GM23338 (cell line): ENCODE measurements around the gene SOHLH1. TPM values are rescaled to one million over a fixed set of nuclear protein-coding genes. Genes with fewer than 3 reads are reported as not detected.

Experiments
- ATAC-seq: fragments of 200-7000 bp; cut with Tn5 transposase; 3 replicates; pipeline ENCODE4 v1.9.1; 2020
- DNase-seq: peaks from one replicate; pipeline ENCODE4 v3.0.0-alpha.2; 2015; ENCODE audit warnings: low spot score
- H2AFZ ChIP-seq: fragments of 200-600 bp; sonication (generic); 2 replicates; pipeline ENCODE4 v1.8.0; 2016; ENCODE audit warnings: antibody characterized with exemption, mild to moderate bottlenecking, moderate library complexity
- H3F3A ChIP-seq: fragments of 200-600 bp; sonication (generic); replicated peaks from 2 replicates; pipeline ENCODE4 v1.8.0; 2017; ENCODE audit warnings: antibody characterized with exemption, mixed run types, low read depth
- H3K27ac ChIP-seq: fragments of 200-600 bp; sonication (generic); 2 replicates; pipeline ENCODE4 v1.6.1; 2016; ENCODE audit warnings: low read depth
- H3K27me3 ChIP-seq: fragments of 200-600 bp; sonication (generic); 2 replicates; pipeline ENCODE4 v1.8.0; 2016; ENCODE audit warnings: mild to moderate bottlenecking, mixed run types, moderate library complexity; ENCODE audit not compliant: insufficient read depth
- H3K36me3 ChIP-seq: fragments of 200-600 bp; sonication (generic); 2 replicates; pipeline ENCODE4 v1.8.0; 2016; ENCODE audit warnings: mild to moderate bottlenecking; ENCODE audit not compliant: insufficient read depth
- H3K4me1 ChIP-seq: fragments of 200-600 bp; sonication (generic); 2 replicates; pipeline ENCODE4 v1.8.0; 2016; ENCODE audit warnings: mild to moderate bottlenecking, moderate library complexity; ENCODE audit not compliant: insufficient read depth
- H3K4me2 ChIP-seq: fragments of 200-600 bp; sonication (generic); 2 replicates; pipeline ENCODE4 v1.7.1; 2017; ENCODE audit warnings: mixed run types
- H3K4me3 ChIP-seq: fragments of 200-600 bp; sonication (generic); 2 replicates; pipeline ENCODE4 v1.6.1; 2016; ENCODE audit warnings: mixed run types
- H3K79me2 ChIP-seq: fragments of 200-600 bp; sonication (generic); replicated peaks from 2 replicates; pipeline ENCODE4 v1.8.0; 2017; ENCODE audit warnings: mild to moderate bottlenecking; ENCODE audit not compliant: insufficient read depth
- H3K9me2 ChIP-seq: fragments of 200-600 bp; sonication (generic); 2 replicates; pipeline ENCODE4 v1.8.0; 2017; ENCODE audit not compliant: insufficient read depth
- H4K20me1 ChIP-seq: fragments of 200-600 bp; sonication (generic); replicated peaks from 2 replicates; pipeline ENCODE4 v1.8.0; 2017; ENCODE audit warnings: mild to moderate bottlenecking; ENCODE audit not compliant: insufficient read depth
- H3K27ac Mint-ChIP-seq: 2 replicates; pipeline ENCODE4 v1.8.0; 2020; ENCODE audit warnings: inconsistent platforms, mild to moderate bottlenecking, moderate library complexity, mixed read lengths
- H3K27me3 Mint-ChIP-seq: 3 replicates; pipeline ENCODE4 v1.8.0; 2022; ENCODE audit warnings: low read depth, mild to moderate bottlenecking, moderate library complexity, mixed read lengths, inconsistent platforms; ENCODE audit not compliant: insufficient read depth, poor library complexity
- H3K36me3 Mint-ChIP-seq: 3 replicates; pipeline ENCODE4 v1.8.0; 2021; ENCODE audit warnings: low read depth, mild to moderate bottlenecking, inconsistent platforms, moderate library complexity, mixed read lengths
- H3K4me1 Mint-ChIP-seq: 3 replicates; pipeline ENCODE4 v1.8.0; 2020; ENCODE audit warnings: mild to moderate bottlenecking, inconsistent platforms, mixed read lengths
- H3K4me3 Mint-ChIP-seq: 3 replicates; pipeline ENCODE4 v1.8.0; 2021; ENCODE audit warnings: moderate library complexity, mild to moderate bottlenecking, inconsistent platforms, mixed read lengths
- H3K9me3 Mint-ChIP-seq: 3 replicates; pipeline ENCODE4 v1.8.0; 2020; ENCODE audit warnings: moderate library complexity, mild to moderate bottlenecking, inconsistent platforms, mixed read lengths
- CTCF ChIP-seq, 2 experiments: fragments of 200-600 bp in 1 of 2; sonication (generic) in 1 of 2; conservative IDR thresholded peaks; 2 replicates each; pipeline versions ENCODE4 v1.5.1 to v1.6.1; 2016 to 2017; ENCODE audit warnings: antibody characterized with exemption in 2 of 2, low read depth in 2 of 2, mild to moderate bottlenecking in 2 of 2, moderate library complexity in 1 of 2
- EZH2 ChIP-seq: fragments of 200-600 bp; sonication (generic); IDR thresholded peaks from one replicate; pipeline ENCODE4 v1.8.0; 2017; ENCODE audit warnings: antibody characterized with exemption, mild to moderate bottlenecking, low read depth; ENCODE audit not compliant: unreplicated experiment
- EZH2phosphoT487 ChIP-seq: fragments of 200-600 bp; sonication (generic); IDR thresholded peaks from one replicate; pipeline ENCODE4 v1.8.1; 2018; ENCODE audit warnings: antibody characterized with exemption; ENCODE audit not compliant: unreplicated experiment
- ZNF114 ChIP-seq: fragments of 250-450 bp; sonication (Bioruptor Pico); IDR thresholded peaks from 2 replicates; pipeline ENCODE4 v1.5.0; 2020; ENCODE audit warnings: mild to moderate bottlenecking, moderate library complexity
- ZNF331 ChIP-seq: fragments of 250-450 bp; sonication (Bioruptor Pico); IDR thresholded peaks from 2 replicates; pipeline ENCODE4 v1.5.0; 2020; ENCODE audit warnings: low read depth, mild to moderate bottlenecking, moderate library complexity
- ZNF462 ChIP-seq: fragments of 250-450 bp; sonication (Bioruptor Pico); IDR thresholded peaks from 2 replicates; pipeline ENCODE4 v1.5.0; 2020; ENCODE audit warnings: mild to moderate bottlenecking, moderate library complexity
- polyA plus RNA-seq: library from polyadenylated mRNA; unstranded; fragments of >200 nt; fragmentation: Nextera tagmentation; extraction: Ambion mirVana; gene quantifications from 2 replicates; pipeline ENCODE4 v1.2.1, GENCODE V29; 2016
- total RNA-seq: library from RNA; depleted of rRNA; stranded (reverse); fragments of >200 nt; shearing (Covaris generic); gene quantifications from 2 replicates; pipeline ENCODE4 v1.2.3, GENCODE V29; 2014

The SOHLH1 gene
- total and polyA plus RNA-seq, 2 experiments from 2014 or later = 0.21 TPM; not detected in 1

GRCh38 chr9:135683401-135684034, 15.8 kb downstream of the SOHLH1 start:
- Histone ChIP-seq H2AFZ (no peak overlapping the region), H4K20me1 (no peaks in the 10 kb centered on the region), H3K27me3 (no peaks in the 10 kb centered on the region), H3K4me1 (no peaks in the 10 kb centered on the region; the same call in 1 of the 2 replicates), H3K36me3 (no peaks in the 10 kb centered on the region), H3F3A (no peaks in the 10 kb centered on the region), H3K4me2 (no peak overlapping the region), H3K9me2 (no peaks in the 10 kb centered on the region), H3K27ac (no peak overlapping the region), H3K79me2 (no peaks in the 10 kb centered on the region), H3K4me3 (no peak overlapping the region)
- ATAC-seq = no peak
- H3K9me3 Mint-ChIP-seq = peaks cover 4% of the 10 kb centered on the region; the same call in 1 of the 3 replicates
- peaks cover 8% of the 10 kb centered on the region for H3K4me1 Mint-ChIP-seq
- H3K27me3 Mint-ChIP-seq = peaks cover 3% of the 10 kb centered on the region
- DNase-seq = no peak
- H3K27ac Mint-ChIP-seq = no peak overlapping the region
- no peak overlapping the region for H3K4me3 Mint-ChIP-seq
- no peak for TF ChIP-seq CTCF (conservative IDR thresholded peaks at IDR 0.05; ENCODE audit: low read depth in 2 of 2)
- no peak for TF ChIP-seq EZH2phosphoT487
- TF ChIP-seq ZNF331 (CRISPR knock-in tag) = no peak
- no peak for TF ChIP-seq ZNF462 (CRISPR knock-in tag)
- TF ChIP-seq EZH2 = no peak
- TF ChIP-seq ZNF114 = no peak
- H3K36me3 Mint-ChIP-seq = no peaks in the 10 kb centered on the region
